GM04503 (cell line): ENCODE measurements around the gene CD302.
"Not testable (repeated sequence)": the region's sequence is repeated elsewhere in the genome, so short reads cannot be mapped to it uniquely, and the experiment has no call there.

Source experiments
- DNase-seq: peaks from one replicate; pipeline ENCODE4 v3.0.0-alpha.2; 2012; ENCODE audit warnings: low read depth

CD302 gene, protein sequence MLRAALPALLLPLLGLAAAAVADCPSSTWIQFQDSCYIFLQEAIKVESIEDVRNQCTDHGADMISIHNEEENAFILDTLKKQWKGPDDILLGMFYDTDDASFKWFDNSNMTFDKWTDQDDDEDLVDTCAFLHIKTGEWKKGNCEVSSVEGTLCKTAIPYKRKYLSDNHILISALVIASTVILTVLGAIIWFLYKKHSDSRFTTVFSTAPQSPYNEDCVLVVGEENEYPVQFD

GRCh38 chr2:159797543-159798375 lies at the start of gene CD302:
CD302 (minus strand) TSS chr2:159798208; CDS start chr2:159798198, 10 bp downstream.
- DNase-seq: no peak

GRCh38 chr2:159846564-159846963 lies 48.6 kb upstream of the CD302 start:
- no peak for DNase-seq

DNA sequence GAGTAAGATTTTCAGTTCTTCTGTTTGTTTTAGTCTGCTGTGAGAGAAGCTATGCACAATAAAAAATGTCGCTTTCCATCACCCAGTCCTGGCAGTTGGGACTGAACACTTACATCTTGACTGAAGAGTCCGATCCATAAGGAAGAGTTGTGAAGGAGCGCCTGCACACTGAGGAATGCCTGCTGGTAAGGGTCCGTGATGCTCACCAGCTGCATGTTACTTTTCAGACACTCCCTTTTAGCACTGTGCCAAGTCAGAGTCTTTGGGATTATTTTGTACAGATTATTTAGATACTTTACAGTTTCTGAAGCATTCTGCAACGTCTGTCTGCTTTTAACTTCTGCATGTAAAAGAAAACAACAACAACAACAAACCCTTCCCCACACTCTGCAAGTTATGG lies 42.6 kb upstream of the CD302 start:
- no peak for DNase-seq

DNA sequence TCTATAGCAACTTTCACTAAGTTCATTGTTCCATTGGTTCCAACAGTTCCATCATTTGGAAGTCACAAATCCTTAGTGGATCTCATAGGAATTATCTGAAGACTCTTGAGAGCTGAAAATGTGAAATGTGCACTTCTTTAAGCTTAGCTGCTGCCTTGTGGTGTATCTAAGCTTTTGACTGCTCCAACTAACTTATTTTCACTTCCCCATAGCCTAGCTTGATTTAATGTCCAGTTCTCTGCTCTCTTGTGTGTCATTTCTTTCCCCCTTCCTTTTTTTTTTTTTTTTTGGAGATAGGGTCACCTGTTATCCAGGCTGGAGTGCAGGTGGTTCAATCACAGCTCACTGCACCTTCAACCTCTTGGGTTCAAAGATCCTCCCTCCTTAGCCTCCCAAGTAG lies 34.9 kb upstream of the CD302 start:
- DNase-seq: no peak

DNA sequence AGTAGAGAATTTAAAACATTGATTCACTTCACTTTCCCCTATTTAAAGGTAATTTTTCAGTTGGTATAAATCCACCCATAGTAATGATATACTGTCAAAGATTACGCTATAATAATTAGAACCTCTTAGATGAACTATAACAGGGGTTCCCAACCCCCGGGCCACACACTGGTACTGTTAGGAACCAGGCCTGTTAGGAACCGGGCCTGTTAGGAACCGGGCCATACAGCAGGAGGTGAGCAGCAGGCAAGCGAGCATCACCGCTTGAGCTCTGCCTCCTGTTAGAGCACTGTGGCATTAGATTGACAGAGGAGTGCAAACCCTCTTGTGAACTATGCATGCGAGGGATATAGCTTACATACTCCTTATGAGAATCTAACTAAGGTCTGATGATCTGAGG lies 34.0 kb upstream of the CD302 start:
- no peak for DNase-seq

DNA sequence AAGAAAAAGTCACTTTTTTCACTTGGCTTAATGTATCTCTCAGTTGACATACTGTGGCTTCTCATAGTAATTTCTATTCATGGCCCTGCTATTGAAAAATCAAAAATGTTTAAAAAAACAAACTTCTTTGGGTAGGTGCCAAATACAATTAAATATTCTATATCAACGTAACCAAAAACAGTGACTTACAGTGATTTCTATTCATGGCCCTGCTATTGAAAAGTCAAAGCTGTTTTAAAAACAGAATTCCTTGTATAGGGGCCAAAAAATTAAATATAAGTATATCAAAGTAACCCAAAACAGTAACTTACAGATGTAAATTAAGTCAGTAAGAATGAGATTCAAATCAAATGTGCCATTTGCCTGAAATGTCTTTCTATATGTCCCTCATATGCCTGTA lies 31.4 kb upstream of the CD302 start:
- DNase-seq: no peak

DNA sequence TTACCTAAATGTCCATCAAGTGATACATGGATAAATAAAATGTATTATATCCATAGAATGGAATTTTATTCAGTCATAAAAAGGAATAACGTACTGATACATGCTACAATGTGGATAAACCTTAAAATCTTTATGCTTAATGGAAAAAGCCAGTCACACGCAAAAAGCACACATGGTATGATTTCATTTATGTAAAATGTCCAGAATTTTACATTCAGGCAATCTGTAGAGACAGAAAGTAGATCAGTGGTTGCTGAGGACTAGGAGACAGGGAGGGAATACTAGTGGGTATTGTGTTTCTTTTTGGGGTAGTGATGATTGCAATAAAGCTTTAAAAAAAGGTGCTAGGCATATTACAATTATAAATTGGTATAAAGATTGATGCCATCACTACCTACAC lies 30.7 kb upstream of the CD302 start:
- DNase-seq: no peak

DNA sequence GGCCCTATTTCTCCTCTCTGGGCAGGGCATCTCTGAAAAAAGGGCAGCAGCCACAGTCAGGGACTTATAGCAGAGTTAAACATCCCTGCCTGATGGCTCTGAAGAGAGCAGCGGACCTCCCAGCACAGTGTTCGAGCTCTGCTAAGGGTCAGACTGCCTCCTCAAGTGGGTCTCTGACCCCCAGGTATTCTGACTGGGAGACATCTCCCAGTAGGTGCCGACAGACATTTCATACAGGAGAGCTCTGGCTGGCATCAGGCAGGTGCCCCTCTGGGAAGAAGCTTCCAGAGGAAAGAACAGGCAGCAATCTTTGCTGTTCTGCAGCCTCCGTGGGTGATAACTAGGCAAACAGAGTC lies 24.4 kb upstream of the CD302 start:
- not testable (repeated sequence) for DNase-seq

GRCh38 chr2:159821775-159822477 lies 23.9 kb upstream of the CD302 start:
- DNase-seq: not testable (repeated sequence)

GRCh38 chr2:159818940-159819339 lies 20.9 kb upstream of the CD302 start:
- DNase-seq: no peak

GRCh38 chr2:159817283-159817682 lies 19.3 kb upstream of the CD302 start:
- no peak for DNase-seq

DNA sequence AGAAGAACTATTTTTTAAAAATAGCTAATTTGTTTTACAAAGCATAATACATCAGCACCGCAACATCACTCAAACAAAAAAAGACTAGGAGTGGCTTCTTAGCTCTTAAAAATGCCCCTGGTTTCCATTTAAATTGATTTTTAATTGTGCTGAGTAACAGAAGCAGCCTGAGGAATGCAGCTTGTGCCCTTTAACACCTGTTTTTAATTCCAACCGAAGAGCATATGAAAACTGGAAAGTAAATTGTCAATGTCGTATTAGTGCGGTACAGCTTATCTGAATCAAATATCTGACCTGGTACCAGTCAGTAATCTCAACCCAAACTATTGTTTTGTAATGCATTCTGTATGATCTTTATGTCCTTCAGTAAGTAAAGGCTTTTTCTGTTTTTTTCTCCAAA lies 13.2 kb upstream of the CD302 start:
- DNase-seq: no peak

- no peak for DNase-seq
Measured at GRCh38 chr2:159808032-159808425, 10.0 kb upstream of the CD302 start.

- no peak for DNase-seq
Measured at GRCh38 chr2:159807183-159808031, 9.4 kb upstream of the CD302 start.

GRCh38 chr2:159804941-159805340 lies 6.9 kb upstream of the CD302 start:
- DNase-seq: no peak

DNA sequence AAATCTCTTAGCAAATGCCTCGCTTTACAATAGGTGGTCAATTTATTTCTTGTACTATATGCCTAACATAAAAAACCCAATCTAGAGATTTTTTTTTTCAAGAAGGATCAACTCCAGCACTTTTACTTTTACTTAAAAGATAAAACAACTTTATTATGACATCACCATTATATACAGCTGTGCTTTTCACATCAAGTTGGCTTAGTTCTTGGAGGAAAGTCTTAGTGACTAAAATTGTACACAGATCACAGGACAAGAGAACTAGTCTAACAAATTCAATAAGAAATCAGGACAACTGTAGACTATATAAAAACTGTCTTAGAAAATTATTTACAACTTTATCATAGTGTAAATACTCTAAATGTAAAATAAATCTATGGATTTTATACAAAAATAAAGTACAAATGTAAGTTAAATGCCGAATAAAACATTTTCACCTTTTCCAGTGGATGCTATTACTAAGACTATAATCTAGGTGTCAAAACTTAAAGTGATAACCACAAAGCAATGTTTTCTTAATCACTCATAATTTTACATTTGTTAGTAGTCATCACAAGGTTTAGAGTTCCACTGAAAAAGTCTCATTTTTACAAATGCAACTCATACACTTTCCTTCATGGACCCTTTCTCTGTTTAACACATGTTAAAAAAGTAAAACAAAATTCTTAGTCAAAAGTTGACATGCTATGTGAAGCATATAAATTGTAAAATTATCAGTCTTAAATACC lies 5.4 kb upstream of the CD302 start:
- no peak for DNase-seq

DNA sequence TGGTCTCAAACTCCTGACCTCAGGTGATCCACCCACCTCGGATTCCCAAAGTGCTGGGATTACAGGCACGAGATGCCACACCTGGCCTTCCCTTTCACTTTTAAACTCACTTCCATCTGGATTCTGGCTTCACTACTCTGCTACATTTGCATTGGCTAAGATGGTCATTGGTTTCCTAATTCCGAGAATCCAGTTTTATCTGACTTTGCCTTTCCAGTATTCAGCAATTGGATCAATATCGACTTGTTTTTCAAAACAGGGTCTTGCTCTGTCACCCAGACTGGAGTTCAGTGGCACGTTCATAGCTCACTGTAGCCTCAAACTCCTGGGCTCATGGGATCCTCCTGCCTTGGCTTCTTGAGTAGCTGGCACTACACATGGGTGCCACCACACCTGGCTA lies 4.7 kb upstream of the CD302 start:
- no peak for DNase-seq

GRCh38 chr2:159799833-159800232 lies 1.8 kb upstream of the CD302 start:
- no peak for DNase-seq

DNA sequence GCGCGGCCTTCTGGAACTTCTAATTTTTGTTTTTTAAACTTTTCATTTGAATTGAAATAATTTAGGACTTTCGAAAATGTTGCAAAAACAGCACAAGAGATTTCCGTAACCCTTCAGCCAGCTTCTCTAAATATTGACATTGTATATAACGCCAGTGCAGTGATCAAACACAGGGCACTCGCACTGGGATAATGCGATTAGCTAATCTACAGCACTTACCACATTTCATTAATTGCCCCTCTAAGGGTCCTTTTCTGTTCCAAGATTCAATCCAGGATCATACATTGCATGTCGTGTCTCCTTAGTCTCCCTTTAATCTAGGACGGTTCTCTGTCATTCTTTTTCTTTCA lies 343 bp upstream of the CD302 start:
- DNase-seq: no peak

DNA sequence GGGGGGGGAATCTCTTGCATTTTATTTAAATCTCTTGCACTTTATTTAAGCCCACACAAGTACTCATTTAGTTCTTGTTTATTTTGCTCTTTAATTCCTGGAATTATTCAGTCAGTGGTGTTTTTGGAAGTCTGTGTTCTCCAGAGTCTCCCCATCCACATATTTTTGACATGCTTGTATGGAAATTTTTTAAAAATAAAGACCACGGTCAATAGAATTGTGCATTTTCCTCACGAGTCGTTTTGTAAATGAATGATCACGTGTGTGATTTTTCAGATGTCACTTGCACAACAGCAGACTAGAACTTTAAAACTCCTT lies 824 bp downstream of the CD302 start:
- no peak for DNase-seq

DNA sequence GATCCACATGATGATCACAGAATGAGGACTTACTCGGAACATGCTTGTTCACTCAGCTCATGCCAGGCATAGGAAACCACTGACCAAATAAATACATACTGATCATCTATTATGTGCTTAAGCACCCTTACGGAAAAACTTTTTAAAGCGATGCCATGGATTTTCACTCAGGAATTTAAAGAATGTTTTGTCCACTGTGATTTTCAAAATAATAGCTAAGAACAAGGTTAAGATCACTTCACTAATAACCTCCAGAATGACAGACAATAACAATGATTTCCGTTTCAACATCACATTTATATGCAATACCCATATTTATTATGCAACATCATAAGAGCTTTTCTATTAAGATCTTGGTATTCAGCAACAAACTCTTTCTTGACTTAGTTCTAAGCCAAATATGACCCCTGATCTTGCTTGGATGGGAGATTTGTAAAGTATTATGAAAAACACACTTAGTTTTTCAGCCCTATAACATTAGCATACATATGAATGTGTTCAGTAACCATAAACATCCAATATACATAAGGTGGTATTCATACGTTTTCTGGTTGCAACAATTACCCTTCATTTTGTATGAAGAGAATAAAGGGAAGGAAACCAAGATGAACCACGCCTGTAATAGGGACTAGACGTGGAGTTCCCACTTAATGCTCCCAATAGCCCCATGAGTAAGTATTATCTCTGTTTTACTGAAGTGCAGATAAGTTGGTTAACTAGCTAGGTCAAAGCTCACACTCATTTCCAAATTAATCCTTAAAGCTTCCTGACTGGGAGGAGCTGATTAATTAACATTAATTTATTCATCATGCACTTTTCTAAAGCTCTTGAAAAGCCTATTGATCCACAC lies 1.9 kb downstream of the CD302 start:
- no peak for DNase-seq
